ENCODE data around the gene THSD4. TPM values are rescaled to one million over a fixed set of nuclear protein-coding genes. Genes with fewer than 3 reads are reported as not detected.

The THSD4 gene
- total RNA-seq, 1 experiment from 2014 or later = 24.2 TPM

GRCh38 chr15:71735385-71735757 lies 620.1 kb downstream of the THSD4 start:
- no peak for TF ChIP-seq CTCF (IDR thresholded peaks at IDR 0.05; ENCODE audit: unreplicated experiment)
- Mint-ChIP-seq H3K4me3 (ENCODE audit: low read depth, unreplicated experiment) (no peak overlapping the region), H3K27ac (ENCODE audit: unreplicated experiment) (no peak overlapping the region), H3K4me1 (ENCODE audit: low read depth, unreplicated experiment) (peaks cover 7% of the 10 kb centered on the region), H3K27me3 (ENCODE audit: unreplicated experiment) (no peaks in the 10 kb centered on the region), H3K36me3 (ENCODE audit: insufficient read depth, unreplicated experiment) (no peaks in the 10 kb centered on the region), H3K9me3 (ENCODE audit: low read depth, unreplicated experiment) (no peaks in the 10 kb centered on the region)
- intact Hi-C loops (cut with micrococcal nuclease; ENCODE audit: unreplicated experiment) = no loop called here
- no peak for DNase-seq
- BruUV-seq (replicated peaks) = no TSS peak
- CTCF ChIA-PET = no interaction called here

GRCh38 chr15:71736286-71736947 lies 621.1 kb downstream of the THSD4 start:
- no peak overlapping the region for H3K4me3 Mint-ChIP-seq (ENCODE audit: low read depth, unreplicated experiment)
- H3K4me1 Mint-ChIP-seq (ENCODE audit: low read depth, unreplicated experiment) = peaks cover 7% of the 10 kb centered on the region
- DNase-seq = no peak
- intact Hi-C loops (cut with micrococcal nuclease; ENCODE audit: unreplicated experiment) = no loop called here
- H3K36me3 Mint-ChIP-seq (ENCODE audit: insufficient read depth, unreplicated experiment) = no peaks in the 10 kb centered on the region
- no peak overlapping the region for H3K27ac Mint-ChIP-seq (ENCODE audit: unreplicated experiment)
- CTCF ChIA-PET = no interaction called here
- H3K9me3 Mint-ChIP-seq (ENCODE audit: low read depth, unreplicated experiment) = no peaks in the 10 kb centered on the region
- no TSS peak for BruUV-seq (replicated peaks)
- TF ChIP-seq CTCF (IDR thresholded peaks at IDR 0.05; ENCODE audit: unreplicated experiment) = no peak
- H3K27me3 Mint-ChIP-seq (ENCODE audit: unreplicated experiment) = no peaks in the 10 kb centered on the region

GRCh38 chr15:71737761-71738160 lies 622.5 kb downstream of the THSD4 start:
- Mint-ChIP-seq H3K4me3 (ENCODE audit: low read depth, unreplicated experiment) (no peak overlapping the region), H3K9me3 (ENCODE audit: low read depth, unreplicated experiment) (no peaks in the 10 kb centered on the region), H3K4me1 (ENCODE audit: low read depth, unreplicated experiment) (peaks cover 7% of the 10 kb centered on the region), H3K27me3 (ENCODE audit: unreplicated experiment) (no peaks in the 10 kb centered on the region), H3K27ac (ENCODE audit: unreplicated experiment) (no peak overlapping the region), H3K36me3 (ENCODE audit: insufficient read depth, unreplicated experiment) (no peaks in the 10 kb centered on the region)
- TF ChIP-seq CTCF (IDR thresholded peaks at IDR 0.05; ENCODE audit: unreplicated experiment) = no peak
- BruUV-seq (replicated peaks) = no TSS peak
- no peak for DNase-seq
- intact Hi-C loops (cut with micrococcal nuclease; ENCODE audit: unreplicated experiment) = no loop called here
- CTCF ChIA-PET = no interaction called here

- H3K9me3 Mint-ChIP-seq (ENCODE audit: low read depth, unreplicated experiment) = no peaks in the 10 kb centered on the region
- H3K27ac Mint-ChIP-seq (ENCODE audit: unreplicated experiment) = no peak overlapping the region
- peaks cover 16% of the 10 kb centered on the region for H3K4me1 Mint-ChIP-seq (ENCODE audit: low read depth, unreplicated experiment)
- no peaks in the 10 kb centered on the region for H3K36me3 Mint-ChIP-seq (ENCODE audit: insufficient read depth, unreplicated experiment)
- H3K27me3 Mint-ChIP-seq (ENCODE audit: unreplicated experiment) = no peaks in the 10 kb centered on the region
- H3K4me3 Mint-ChIP-seq (ENCODE audit: low read depth, unreplicated experiment) = no peak overlapping the region
- no peak for DNase-seq
- CTCF ChIA-PET = interaction anchor here (0.7 to 1.3 kb wide), 3 partner anchors 13 to 112 kb away, joined by 3 to 4 read pairs (median 3); no protein-coding TSS in a partner anchor
- no peak for TF ChIP-seq CTCF (IDR thresholded peaks at IDR 0.05; ENCODE audit: unreplicated experiment)
- no TSS peak for BruUV-seq (replicated peaks)
- intact Hi-C loops (cut with micrococcal nuclease; ENCODE audit: unreplicated experiment) = no loop called here
Observed at GRCh38 chr15:71739355-71739754, 624.1 kb downstream of the THSD4 start.
